Endothelial cell of hepatic sinusoid (primary cell): ENCODE results near the gene IP6K3.

Experiments used
- in situ Hi-C: cut with HindIII; loops from 2 replicates; pipeline ENCODE4 v1.10.0; 2017; ENCODE audit warnings: low sequenced_read_pairs

The IP6K3 gene

GRCh38 chr6:33726696-33727095 lies 20.0 kb downstream of the IP6K3 start:
- in situ Hi-C loops: no loop called here

GRCh38 chr6:33725891-33726673 lies 20.6 kb downstream of the IP6K3 start:
- in situ Hi-C loops: no loop called here

- in situ Hi-C loops: no loop called here
These were observed 21.5 kb downstream of the IP6K3 start for GRCh38 chr6:33725222-33725621.

GRCh38 chr6:33724102-33725023 lies 22.3 kb downstream of the IP6K3 start:
- in situ Hi-C loops: no loop called here

- in situ Hi-C loops: no loop called here
These were observed 23.2 kb downstream of the IP6K3 start for GRCh38 chr6:33723371-33724085.

- in situ Hi-C loops: no loop called here
These were observed 24.5 kb downstream of the IP6K3 start for GRCh38 chr6:33722103-33722623.

GRCh38 chr6:33721508-33721907 lies 25.2 kb downstream of the IP6K3 start:
- in situ Hi-C loops: no loop called here

GRCh38 chr6:33720998-33721397 lies 25.7 kb downstream of the IP6K3 start:
- in situ Hi-C loops: no loop called here

- in situ Hi-C loops: no loop called here
These were observed 27.2 kb downstream of the IP6K3 start for GRCh38 chr6:33719326-33719987.

GRCh38 chr6:33718713-33719112 lies 28.0 kb downstream of the IP6K3 start:
- in situ Hi-C loops: no loop called here

GRCh38 chr6:33717934-33718455 lies 28.7 kb downstream of the IP6K3 start:
- in situ Hi-C loops: no loop called here

GRCh38 chr6:33716890-33717632 lies 29.6 kb downstream of the IP6K3 start:
- in situ Hi-C loops: no loop called here

- in situ Hi-C loops: no loop called here
These were observed 30.3 kb downstream of the IP6K3 start for GRCh38 chr6:33716379-33716778.

- in situ Hi-C loops: loop anchor here (5.0 kb wide), 1 partner anchor 127 kb away; no protein-coding TSS in a partner anchor
These were observed 32.2 kb downstream of the IP6K3 start for GRCh38 chr6:33714385-33715040.

- in situ Hi-C loops: loop anchor here (5.0 kb wide), 1 partner anchor 126 kb away; no protein-coding TSS in a partner anchor
These were observed 32.9 kb downstream of the IP6K3 start for GRCh38 chr6:33713786-33714185.

- in situ Hi-C loops: loop anchor here (5.0 kb wide), 1 partner anchor 126 kb away; no protein-coding TSS in a partner anchor
These were observed 33.8 kb downstream of the IP6K3 start for GRCh38 chr6:33712914-33713313.

- in situ Hi-C loops: loop anchor here (5.0 kb wide), 1 partner anchor 124 kb away; no protein-coding TSS in a partner anchor
These were observed 35.3 kb downstream of the IP6K3 start, which contains the start of gene UQCC2 for GRCh38 chr6:33711140-33712129. Gene UQCC2, minus strand, starts transcription at chr6:33711700. Its CDS starts 14 bp downstream, at chr6:33711686.
